PC-3 (cell line): ENCODE measurements around the gene GOLGA6L22.
"Not testable (repeated sequence)": the region's sequence is repeated elsewhere in the genome, so short reads cannot be mapped to it uniquely, and the experiment has no call there.

Source experiments
- CTCF ChIP-seq: fragments of 300-600 bp; sonication (generic); conservative IDR thresholded peaks from 2 replicates; pipeline ENCODE4 v1.5.1; 2017; ENCODE audit warnings: antibody characterized with exemption, low read depth, mild to moderate bottlenecking, low read length
- EZH2phosphoT487 ChIP-seq: fragments of 300-600 bp; sonication (generic); IDR thresholded peaks from 2 replicates; pipeline ENCODE4 v1.6.1; 2018; ENCODE audit warnings: mild to moderate bottlenecking, antibody characterized with exemption, low read length, borderline replicate concordance

GRCh38 chr15:22494490-22495113, 35.9 kb downstream of the GOLGA6L22 start:
- not testable (repeated sequence) for TF ChIP-seq CTCF, EZH2phosphoT487
